ENCODE data around the gene ZNF841. TPM values are rescaled to one million over a fixed set of nuclear protein-coding genes. Genes with fewer than 3 reads are reported as not detected.

ZNF841 gene
- total RNA-seq, 1 donor from 2014 or later: 37.8 TPM

- Histone ChIP-seq H3K36me3 (ENCODE audit: insufficient read depth, low read length) (no peaks in the 10 kb centered on the region), H3K27me3 (ENCODE audit: insufficient read depth, low read length) (no peaks in the 10 kb centered on the region), H2AFZ (ENCODE audit: low read depth, low read length) (peak within 1 kb of the TSS; percentile 94), H3K27ac (ENCODE audit: low read depth, low read length) (peak within 1 kb of the TSS; percentile 60), H3K4me3 (ENCODE audit: insufficient read depth, low read depth, low read length) (peak within 1 kb of the TSS; percentile 98), H3K4me2 (ENCODE audit: low read length) (peak within 1 kb of the TSS; percentile 97), H3K9me3 (ENCODE audit: insufficient read depth, low read depth, low read length) (peaks cover 18% of the 10 kb centered on the region), H3K9ac (ENCODE audit: low read length) (peak within 1 kb of the TSS; percentile 93), H3K79me2 (ENCODE audit: insufficient read depth, low read length) (peaks cover 37% of the 10 kb centered on the region), H4K20me1 (ENCODE audit: insufficient read depth, low read length) (no peaks in the 10 kb centered on the region), H3K4me1 (ENCODE audit: insufficient read depth, low read length) (no peaks in the 10 kb centered on the region)
- H3K27ac Mint-ChIP-seq (ENCODE audit: unreplicated experiment): peak within 1 kb of the TSS; percentile 89
- H3K9me3 Mint-ChIP-seq (ENCODE audit: unreplicated experiment): peaks cover 50% of the 10 kb centered on the region
- DNase-seq (ENCODE audit: low read depth) (peak; percentile 81), FAIRE-seq (peak; percentile 56)
- H3K27me3 Mint-ChIP-seq (ENCODE audit: low read depth, unreplicated experiment): no peaks in the 10 kb centered on the region
- peaks cover 8% of the 10 kb centered on the region for H3K4me1 Mint-ChIP-seq (ENCODE audit: low read depth, unreplicated experiment)
- H3K36me3 Mint-ChIP-seq (ENCODE audit: low read depth, unreplicated experiment): peaks cover 41% of the 10 kb centered on the region
- peak within 1 kb of the TSS; percentile 97 for H3K4me3 Mint-ChIP-seq (ENCODE audit: unreplicated experiment)
- peak; percentile 33 for TF ChIP-seq CTCF (IDR thresholded peaks at IDR 0.05; ENCODE audit: insufficient read depth, low read depth, low read length)
- TF ChIP-seq EZH2 (IDR thresholded peaks at IDR 0.05; ENCODE audit: insufficient read depth, low read length): no peak
These were observed 43.9 kb upstream of the ZNF841 start, which contains the start of gene ZNF616 for GRCh38 chr19:52139252-52140031. TSS of gene ZNF616 (minus strand) at chr19:52139938. CDS start at chr19:52130512, 9,426 bp downstream.

GRCh38 chr19:52138983-52139251, 43.4 kb upstream of the ZNF841 start:
- TF ChIP-seq EZH2 (IDR thresholded peaks at IDR 0.05; ENCODE audit: insufficient read depth, low read length) (no peak), CTCF (IDR thresholded peaks at IDR 0.05; ENCODE audit: insufficient read depth, low read depth, low read length) (no peak)
- no peaks in the 10 kb centered on the region for H4K20me1 ChIP-seq (ENCODE audit: insufficient read depth, low read length)

More at GRCh38 chr19:52138983-52139251, 43.4 kb upstream of the ZNF841 start:
- Mint-ChIP-seq H3K27me3 (ENCODE audit: low read depth, unreplicated experiment) (no peaks in the 10 kb centered on the region), H3K9me3 (ENCODE audit: unreplicated experiment) (peaks cover 55% of the 10 kb centered on the region), H3K4me1 (ENCODE audit: low read depth, unreplicated experiment) (peaks cover 8% of the 10 kb centered on the region), H3K4me3 (ENCODE audit: unreplicated experiment) (peak overlapping the region; percentile 97), H3K36me3 (ENCODE audit: low read depth, unreplicated experiment) (peaks cover 46% of the 10 kb centered on the region), H3K27ac (ENCODE audit: unreplicated experiment) (peak overlapping the region; percentile 89)
- peak overlapping the region; percentile 97 for H3K4me2 ChIP-seq (ENCODE audit: low read length)
- H3K79me2 ChIP-seq (ENCODE audit: insufficient read depth, low read length): peaks cover 42% of the 10 kb centered on the region
- no peaks in the 10 kb centered on the region for H3K4me1 ChIP-seq (ENCODE audit: insufficient read depth, low read length)
- H3K36me3 ChIP-seq (ENCODE audit: insufficient read depth, low read length): no peaks in the 10 kb centered on the region
- DNase-seq (ENCODE audit: low read depth) (no peak), FAIRE-seq (no peak)
- no peaks in the 10 kb centered on the region for H3K27me3 ChIP-seq (ENCODE audit: insufficient read depth, low read length)
- peak overlapping the region; percentile 98 for H3K4me3 ChIP-seq (ENCODE audit: insufficient read depth, low read depth, low read length)
- H3K9ac ChIP-seq (ENCODE audit: low read length): peak overlapping the region; percentile 93
- peak overlapping the region; percentile 94 for H2AFZ ChIP-seq (ENCODE audit: low read depth, low read length)
- H3K27ac ChIP-seq (ENCODE audit: low read depth, low read length): peak overlapping the region; percentile 60
- H3K9me3 ChIP-seq (ENCODE audit: insufficient read depth, low read depth, low read length): peaks cover 18% of the 10 kb centered on the region

All from astrocyte (in vitro differentiated cells and primary cell).